HG03354 (cell line): ENCODE measurements around the gene ZNF536.
"Not testable (repeated sequence)": the region's sequence is repeated elsewhere in the genome, so short reads cannot be mapped to it uniquely, and the experiment has no call there.

Experiments
- ATAC-seq: cut with Tn5 transposase; IDR thresholded peaks from one replicate; pipeline ENCODE4 v1.9.1; 2021; ENCODE audit warnings: mild to moderate bottlenecking; ENCODE audit not compliant: unreplicated experiment, poor library complexity, severe bottlenecking

Gene ZNF536

GRCh38 chr19:30340771-30341561, 31.2 kb upstream of the ZNF536 start:
- no peak for ATAC-seq

- no peak for ATAC-seq
These were observed 30.5 kb upstream of the ZNF536 start for GRCh38 chr19:30341611-30342201.

- no peak for ATAC-seq
These were observed 29.3 kb upstream of the ZNF536 start for GRCh38 chr19:30342901-30343300.

- ATAC-seq = no peak
These were observed 27.4 kb upstream of the ZNF536 start for GRCh38 chr19:30344446-30345425.

- no peak for ATAC-seq
These were observed 26.5 kb upstream of the ZNF536 start for GRCh38 chr19:30345686-30346085.

- not testable (repeated sequence) for ATAC-seq
These were observed 25.7 kb upstream of the ZNF536 start for GRCh38 chr19:30346468-30346867.

- ATAC-seq = no peak
These were observed 23.0 kb upstream of the ZNF536 start for GRCh38 chr19:30349131-30349730.

GRCh38 chr19:30350692-30351663, 21.2 kb upstream of the ZNF536 start:
- ATAC-seq = no peak

GRCh38 chr19:30351774-30352173, 20.4 kb upstream of the ZNF536 start:
- no peak for ATAC-seq

- ATAC-seq = no peak
These were observed 18.7 kb upstream of the ZNF536 start for GRCh38 chr19:30353394-30353945.

GRCh38 chr19:30355586-30355985, 16.6 kb upstream of the ZNF536 start:
- no peak for ATAC-seq

- ATAC-seq = no peak
These were observed 15.1 kb upstream of the ZNF536 start for GRCh38 chr19:30356951-30357579.

- ATAC-seq = no peak
These were observed 14.6 kb upstream of the ZNF536 start for GRCh38 chr19:30357580-30357954.

GRCh38 chr19:30358319-30358718, 13.9 kb upstream of the ZNF536 start:
- ATAC-seq = no peak

- ATAC-seq = no peak
These were observed 13.2 kb upstream of the ZNF536 start for GRCh38 chr19:30358821-30359580.

GRCh38 chr19:30359936-30360335, 12.2 kb upstream of the ZNF536 start:
- no peak for ATAC-seq

GRCh38 chr19:30360376-30361106, 11.6 kb upstream of the ZNF536 start:
- ATAC-seq = no peak
